D721Med (cell line): ENCODE data around the gene SPECC1.

Experiments
- DNase-seq: peaks from one replicate; pipeline ENCODE4 v3.0.0; 2011; ENCODE audit warnings: low spot score; ENCODE audit not compliant: insufficient read length
- FAIRE-seq: peaks from 2 replicates; lab custom pipeline; 2011; peaks lifted over from hg19 to GRCh38; lab: Jason Lieb, UNC
- TF ChIP-seq, protein P1 (sequence below): IDR thresholded peaks from 2 replicates; pipeline ENCODE4 v1.5.1; 2012; ENCODE audit warnings: mild to moderate bottlenecking, control low read depth; ENCODE audit not compliant: insufficient read depth; ENCODE audit errors: missing control alignments

SPECC1 gene

DNA sequence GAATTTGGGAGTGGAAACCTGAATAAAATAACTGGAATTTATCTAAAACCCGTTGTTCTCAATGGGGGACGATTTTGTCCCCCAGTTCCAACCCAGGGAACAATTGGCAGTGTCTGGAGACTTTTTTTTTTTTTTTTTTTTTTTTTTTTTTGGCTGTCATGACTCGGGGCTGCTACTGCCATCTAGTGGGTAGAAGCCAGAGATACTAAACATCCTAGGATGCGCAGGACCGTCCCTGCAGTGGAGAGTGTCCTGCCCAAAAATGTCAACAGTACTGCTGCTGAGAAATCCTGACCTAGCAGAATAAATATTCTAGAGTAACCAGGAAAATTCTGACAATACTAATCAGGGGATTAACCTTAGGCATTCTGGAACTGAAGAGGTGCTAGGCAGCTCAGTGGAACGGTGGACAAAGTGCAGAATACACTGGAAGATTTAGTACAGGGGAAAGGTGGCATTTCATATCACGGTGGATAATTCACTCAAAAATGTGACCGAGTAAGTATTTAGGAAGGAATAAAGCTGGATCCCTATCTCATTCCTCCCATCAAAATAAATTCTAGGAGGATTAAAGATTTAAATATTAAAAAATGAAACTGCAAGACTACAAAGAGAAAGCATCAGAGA lies 107.6 kb downstream of the SPECC1 start:
- TF ChIP-seq, protein P1, sequence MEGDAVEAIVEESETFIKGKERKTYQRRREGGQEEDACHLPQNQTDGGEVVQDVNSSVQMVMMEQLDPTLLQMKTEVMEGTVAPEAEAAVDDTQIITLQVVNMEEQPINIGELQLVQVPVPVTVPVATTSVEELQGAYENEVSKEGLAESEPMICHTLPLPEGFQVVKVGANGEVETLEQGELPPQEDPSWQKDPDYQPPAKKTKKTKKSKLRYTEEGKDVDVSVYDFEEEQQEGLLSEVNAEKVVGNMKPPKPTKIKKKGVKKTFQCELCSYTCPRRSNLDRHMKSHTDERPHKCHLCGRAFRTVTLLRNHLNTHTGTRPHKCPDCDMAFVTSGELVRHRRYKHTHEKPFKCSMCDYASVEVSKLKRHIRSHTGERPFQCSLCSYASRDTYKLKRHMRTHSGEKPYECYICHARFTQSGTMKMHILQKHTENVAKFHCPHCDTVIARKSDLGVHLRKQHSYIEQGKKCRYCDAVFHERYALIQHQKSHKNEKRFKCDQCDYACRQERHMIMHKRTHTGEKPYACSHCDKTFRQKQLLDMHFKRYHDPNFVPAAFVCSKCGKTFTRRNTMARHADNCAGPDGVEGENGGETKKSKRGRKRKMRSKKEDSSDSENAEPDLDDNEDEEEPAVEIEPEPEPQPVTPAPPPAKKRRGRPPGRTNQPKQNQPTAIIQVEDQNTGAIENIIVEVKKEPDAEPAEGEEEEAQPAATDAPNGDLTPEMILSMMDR, result peak; percentile 47
- DNase-seq (no peak), FAIRE-seq (no peak)

DNA sequence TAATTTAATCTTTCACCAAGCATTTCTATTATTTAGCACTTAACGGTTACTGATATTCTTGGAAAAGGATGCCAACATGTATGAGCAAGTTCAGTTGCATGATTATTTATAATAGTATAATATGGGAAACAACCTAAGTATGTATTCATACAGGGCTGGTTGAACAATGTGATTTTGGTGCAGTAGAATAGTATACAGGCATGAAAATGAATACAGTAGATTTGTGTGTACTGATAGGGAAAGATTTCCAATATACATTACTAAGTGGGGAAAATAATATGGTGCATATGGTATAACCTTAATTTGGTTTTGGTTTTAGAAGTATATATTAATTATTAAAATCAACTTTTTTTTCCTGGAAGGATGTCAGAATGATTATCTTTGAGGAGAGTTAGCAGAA lies 109.1 kb downstream of the SPECC1 start:
- DNase-seq (no peak), FAIRE-seq (no peak)
- TF ChIP-seq, protein P1, result no peak

- TF ChIP-seq, protein P1, result no peak
- FAIRE-seq, result no peak
- DNase-seq, result no peak
Measured at GRCh38 chr17:20120836-20121235, 111.7 kb downstream of the SPECC1 start.

- DNase-seq (peak; percentile 58), FAIRE-seq (no peak)
- TF ChIP-seq, protein P1, result peak; percentile 49
Measured at GRCh38 chr17:20121359-20122253, 112.4 kb downstream of the SPECC1 start.

DNA sequence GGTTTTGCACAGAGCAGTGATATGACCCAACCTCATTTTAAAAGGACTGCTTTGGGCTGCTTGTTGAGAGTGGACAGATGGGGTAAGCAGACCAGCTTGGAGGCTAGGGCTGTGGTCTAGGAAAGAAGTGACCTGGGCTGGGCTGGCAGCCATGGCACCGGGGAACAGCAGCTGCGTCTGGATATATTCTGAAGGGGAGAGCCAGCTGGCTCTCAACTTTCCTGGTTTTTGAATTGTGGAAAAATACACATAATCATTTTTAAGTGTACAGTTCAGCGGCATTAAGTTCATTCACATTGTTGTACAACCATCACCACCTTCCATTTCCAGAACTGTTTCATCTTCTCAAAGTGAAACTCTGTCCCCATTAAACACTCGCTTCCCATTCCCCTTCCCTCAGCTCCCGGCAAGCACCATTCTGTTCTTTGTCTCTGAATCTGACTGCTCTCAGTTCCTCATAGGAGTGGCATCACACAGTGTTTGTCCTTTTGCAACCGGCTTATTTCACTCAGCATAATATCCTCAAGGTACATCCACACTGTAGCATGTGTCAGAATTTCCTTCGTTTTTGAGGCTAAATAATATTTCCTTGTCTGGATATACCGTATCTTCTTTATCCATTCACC lies 113.2 kb downstream of the SPECC1 start:
- TF ChIP-seq, protein P1, result no peak
- DNase-seq, result no peak
- FAIRE-seq, result no peak

DNA sequence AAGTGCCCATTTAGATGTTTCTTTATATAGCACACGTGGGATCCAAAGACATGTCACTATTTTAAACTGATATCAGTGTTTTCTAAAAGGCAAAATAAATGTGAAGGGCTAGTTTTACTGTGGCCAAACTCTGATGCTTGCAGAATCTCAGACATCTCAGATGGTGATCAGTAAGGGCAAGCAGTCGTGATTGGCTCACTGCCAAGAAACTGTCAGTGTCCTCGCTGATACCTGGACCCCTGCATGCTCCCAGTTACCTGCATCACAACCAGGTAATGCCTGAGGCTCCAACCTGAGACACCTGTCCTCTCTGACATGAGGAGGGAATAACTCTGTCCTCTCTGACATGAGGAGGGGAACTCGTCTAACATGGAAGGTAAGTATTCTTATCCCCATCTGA lies 114.0 kb downstream of the SPECC1 start:
- DNase-seq (no peak), FAIRE-seq (no peak)
- TF ChIP-seq, protein P1, result no peak
